Hippocampal formation (tissue), 2 donors: ENCODE results near the gene ASPRV1.
"Not testable (repeated sequence)": the region's sequence is repeated elsewhere in the genome, so short reads cannot be mapped to it uniquely, and the experiment has no call there.

Experiments
- DNase-seq, 2 donors: peaks; one replicate each; lab custom pipeline; 2025; lab: John Stamatoyannopoulos, UW

ASPRV1 gene

DNA sequence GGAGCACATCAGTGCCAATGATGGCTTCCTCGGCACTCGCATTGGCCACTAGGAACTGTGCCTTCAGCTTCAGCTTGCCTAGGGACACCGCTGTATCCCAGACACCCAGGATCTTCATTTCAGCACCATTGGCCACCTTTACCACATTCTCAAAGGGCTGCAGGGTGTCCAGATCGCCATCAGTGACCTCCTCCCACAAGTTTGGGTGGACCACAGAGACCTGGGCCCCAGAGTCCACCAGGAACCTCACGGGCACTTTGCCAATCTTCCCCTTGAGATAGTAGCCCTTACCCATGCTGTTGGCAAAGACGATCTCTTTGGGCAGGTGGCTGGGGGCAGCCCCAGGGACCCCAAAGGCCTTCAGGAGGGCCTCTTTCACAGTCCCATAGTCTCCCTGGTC is 610 bp downstream of the ASPRV1 start:
- DNase-seq, result no peak

DNA sequence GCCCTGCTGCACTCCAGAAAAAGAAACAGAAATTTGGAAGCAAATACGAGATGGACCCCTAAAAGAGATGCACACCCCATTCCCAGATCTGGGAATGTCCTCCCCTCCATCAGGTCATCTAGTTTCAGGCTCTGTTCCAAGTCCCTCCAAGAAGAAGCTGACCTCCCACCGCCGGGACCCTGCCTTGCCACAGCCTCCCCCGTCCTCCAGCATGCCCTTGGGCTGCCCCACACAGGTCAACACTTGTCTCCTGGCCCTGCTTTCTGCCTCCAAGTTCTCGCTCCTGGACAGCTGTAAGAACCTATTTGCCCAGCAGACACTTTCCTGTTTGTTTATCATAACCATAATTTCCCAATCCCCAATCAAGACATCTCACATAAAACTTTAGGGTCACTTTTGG is 2.0 kb downstream of the ASPRV1 start:
- DNase-seq, result no peak

DNA sequence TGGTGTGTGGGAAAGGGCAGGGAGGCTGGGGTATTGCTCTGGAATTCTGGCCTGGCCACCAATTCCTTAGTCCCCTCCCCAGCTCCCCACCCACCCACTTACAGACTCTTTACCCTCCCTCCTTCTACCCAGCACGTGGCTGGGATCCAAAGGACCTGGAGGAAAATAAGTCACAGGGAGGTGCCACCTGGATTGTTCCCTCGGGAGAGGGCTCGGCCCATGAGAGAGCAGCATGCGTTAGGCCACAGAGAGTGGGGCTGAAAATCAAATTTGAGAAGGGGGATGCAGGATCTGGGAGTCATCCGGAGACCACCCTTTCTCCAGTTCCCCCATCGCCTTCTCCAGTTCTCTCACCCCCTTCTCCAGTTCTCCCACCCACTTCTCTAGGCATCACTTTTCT is 3.0 kb downstream of the ASPRV1 start:
- no peak for DNase-seq

DNA sequence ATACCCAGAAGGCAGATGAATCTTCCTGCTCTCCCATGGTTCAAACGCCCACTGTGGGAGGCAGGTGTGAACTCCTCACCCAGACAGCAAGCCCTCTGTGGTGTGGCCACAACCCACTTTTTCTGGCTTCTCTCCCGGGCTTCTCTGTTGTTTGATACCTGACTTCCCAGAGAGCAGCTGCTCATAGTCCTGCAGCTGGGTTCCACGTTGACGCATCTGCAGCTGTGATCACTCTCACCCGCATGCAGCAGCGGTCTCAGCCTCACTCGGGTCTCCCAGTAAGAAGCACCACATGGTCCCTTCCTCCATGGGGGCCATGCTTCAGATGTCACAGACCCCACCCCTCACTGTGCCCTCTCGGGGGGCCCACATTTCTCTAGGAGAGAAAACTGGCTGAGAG is 3.5 kb downstream of the ASPRV1 start:
- DNase-seq, result no peak

DNA sequence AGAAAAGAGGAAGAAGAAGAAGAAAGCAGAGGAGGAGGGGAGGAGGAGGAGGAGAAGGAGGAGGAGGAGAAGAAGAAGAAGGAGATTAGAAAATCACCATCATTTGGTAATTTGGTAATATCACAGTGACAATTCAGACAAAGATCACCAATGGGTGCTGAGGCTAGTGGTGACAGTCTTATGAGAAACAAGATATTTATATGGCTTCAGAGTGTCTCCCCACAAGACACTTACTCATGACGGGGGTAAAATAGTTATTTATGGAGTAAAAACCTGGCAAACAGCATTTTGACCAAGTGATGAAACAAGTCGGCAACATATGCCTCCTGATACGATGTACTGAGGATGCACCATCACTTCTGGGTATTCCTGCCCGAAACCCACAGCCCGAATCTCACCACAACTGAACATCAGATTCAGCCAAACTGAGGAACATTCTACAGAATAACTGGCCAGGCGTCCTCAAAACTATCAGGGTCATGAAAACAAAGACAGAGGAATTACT is 4.9 kb downstream of the ASPRV1 start:
- DNase-seq, result no peak

DNA sequence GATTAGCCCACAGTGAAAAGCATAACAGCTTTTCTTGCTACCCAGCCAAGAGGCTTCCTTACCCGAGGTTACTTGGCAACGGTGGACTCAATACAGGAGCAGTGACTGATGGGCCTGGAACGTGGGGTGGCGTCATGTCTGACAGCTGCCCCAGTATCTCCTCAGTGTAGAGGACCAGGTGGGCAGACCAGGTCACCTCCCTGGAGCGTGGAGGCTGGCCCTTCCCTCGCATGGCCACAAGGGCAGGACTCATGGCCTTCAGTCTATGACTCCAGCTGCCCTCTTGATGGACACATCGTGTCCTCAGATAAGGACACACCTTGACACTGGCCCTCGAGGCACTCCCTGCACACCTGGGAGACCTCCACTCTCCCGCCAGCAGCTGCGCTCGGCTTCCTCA is 6.4 kb downstream of the ASPRV1 start:
- no peak for DNase-seq

DNA sequence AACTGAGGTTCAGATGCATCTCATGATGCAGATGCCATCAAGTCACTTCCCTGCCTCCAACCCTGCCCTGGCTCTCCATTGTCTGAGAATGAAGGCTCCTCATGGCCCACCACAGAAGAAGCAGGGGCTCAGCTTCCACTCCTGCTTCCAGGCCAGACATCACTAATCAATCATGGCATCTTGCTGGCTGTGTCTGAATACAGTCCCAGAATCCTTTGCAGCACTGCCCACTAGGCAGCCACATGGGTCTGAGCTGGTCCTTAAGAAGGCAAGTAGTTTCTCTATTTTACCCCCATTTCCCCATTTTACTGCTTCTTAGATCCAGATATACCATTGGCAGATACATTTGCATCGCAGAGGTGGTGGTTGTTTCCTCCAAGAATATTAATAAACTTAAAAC is 7.3 kb downstream of the ASPRV1 start:
- no peak for DNase-seq

DNA sequence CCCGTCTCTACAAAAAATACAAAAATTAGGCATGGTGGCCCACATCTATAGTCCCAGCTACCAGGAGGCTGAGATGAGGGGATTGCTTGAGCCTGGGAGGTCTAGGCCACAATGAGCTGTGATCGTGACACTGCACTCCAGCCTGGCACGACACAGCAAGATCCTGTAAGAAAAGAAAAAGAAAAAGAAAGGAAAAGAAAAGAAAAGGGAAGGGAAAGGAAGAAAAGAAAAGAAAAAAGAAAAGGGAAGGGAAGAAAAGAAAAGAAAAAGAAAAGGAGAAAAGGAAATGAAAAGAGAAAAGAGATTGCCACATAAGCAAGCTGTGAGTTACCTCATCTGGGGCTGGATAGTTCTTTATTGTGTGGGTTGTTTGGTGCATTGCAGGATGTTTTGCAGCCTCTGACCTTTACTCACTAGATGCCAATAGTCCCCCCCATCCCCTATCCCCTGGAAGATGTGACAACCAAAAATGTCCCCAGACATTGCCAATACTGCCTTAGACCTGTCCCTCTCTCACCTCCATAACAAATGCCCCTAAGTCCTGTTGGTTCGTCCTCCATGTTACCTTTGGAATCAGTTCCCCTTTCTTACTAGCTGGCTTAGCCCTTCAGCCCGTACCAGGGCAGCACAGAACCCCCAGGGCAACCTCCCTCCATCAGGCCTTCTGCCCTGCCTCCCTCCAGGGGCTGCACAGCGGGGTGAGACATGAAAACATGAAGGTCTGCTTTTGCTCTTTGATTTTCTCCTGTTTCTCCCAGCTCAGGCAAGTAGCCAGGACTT is 8.9 kb downstream of the ASPRV1 start:
- no peak for DNase-seq

DNA sequence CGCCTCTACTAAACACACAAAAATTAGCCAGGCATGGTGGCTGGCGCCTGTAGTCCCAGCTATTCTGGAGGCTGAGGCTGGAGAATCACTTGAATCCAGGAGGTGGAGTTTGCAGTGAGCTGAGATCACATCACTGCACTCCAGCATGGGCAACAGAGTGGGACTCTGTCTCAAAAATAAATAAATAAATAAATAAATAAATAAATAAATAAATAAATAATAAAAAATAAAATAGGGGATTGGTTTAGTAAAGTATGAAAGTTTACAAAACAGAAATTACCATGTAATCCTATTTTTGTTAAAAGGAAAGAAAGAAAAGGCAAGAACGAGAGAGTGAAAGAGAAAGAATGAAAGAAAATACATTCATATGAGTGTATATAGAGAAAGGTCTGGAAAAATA is 10.8 kb downstream of the ASPRV1 start:
- not testable (repeated sequence) for DNase-seq

DNA sequence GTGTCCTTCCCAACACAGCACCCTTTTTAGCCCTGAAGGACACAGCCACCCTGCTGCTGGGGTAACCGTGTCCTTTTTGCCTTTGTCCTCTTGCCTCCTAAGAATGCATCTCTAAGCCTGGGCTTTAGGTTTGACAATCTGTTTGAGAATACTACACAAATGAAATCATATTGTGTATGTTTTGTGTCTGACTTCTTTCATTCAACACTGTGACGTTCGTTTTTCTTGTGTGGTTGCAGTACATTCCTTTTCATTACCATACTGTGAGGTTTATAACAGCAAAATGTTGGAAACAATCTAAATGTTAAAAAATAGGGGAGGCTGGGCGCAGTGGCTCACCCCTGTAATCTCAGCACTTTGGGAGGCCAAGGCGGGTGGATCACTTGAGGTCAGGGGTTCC is 11.2 kb downstream of the ASPRV1 start:
- DNase-seq, result no peak

DNA sequence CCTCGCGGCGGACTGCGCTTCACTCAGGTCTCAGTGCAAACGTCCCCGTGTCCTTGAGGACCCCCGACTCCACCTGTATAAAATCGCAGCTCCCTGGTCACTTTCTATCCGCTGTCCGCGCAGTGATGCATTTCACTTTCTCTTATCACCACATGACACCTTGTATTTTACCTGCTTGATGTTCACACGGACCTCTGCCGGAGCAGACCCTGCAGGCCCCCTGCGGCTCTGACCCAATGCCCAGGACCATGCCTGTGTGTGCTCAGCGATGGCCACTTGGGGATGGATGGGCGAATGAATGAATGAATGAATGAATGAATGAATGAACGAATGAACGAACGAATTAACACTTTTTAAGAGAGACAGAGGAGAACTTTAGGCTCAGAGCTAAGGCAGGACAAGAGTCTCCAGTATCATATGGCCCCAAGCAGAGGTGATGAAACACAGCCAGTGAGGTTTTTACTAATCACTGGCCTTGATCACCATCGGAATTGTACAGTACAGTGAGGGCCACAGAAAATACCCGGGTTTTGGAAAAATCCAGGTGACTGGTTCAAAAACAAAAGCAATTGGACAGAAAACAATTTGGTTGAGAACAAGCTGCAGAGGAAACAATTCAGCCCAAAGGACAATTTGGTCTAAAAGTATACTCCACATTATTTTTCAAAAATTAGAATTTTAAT is 12.3 kb downstream of the ASPRV1 start:
- no peak for DNase-seq

DNA sequence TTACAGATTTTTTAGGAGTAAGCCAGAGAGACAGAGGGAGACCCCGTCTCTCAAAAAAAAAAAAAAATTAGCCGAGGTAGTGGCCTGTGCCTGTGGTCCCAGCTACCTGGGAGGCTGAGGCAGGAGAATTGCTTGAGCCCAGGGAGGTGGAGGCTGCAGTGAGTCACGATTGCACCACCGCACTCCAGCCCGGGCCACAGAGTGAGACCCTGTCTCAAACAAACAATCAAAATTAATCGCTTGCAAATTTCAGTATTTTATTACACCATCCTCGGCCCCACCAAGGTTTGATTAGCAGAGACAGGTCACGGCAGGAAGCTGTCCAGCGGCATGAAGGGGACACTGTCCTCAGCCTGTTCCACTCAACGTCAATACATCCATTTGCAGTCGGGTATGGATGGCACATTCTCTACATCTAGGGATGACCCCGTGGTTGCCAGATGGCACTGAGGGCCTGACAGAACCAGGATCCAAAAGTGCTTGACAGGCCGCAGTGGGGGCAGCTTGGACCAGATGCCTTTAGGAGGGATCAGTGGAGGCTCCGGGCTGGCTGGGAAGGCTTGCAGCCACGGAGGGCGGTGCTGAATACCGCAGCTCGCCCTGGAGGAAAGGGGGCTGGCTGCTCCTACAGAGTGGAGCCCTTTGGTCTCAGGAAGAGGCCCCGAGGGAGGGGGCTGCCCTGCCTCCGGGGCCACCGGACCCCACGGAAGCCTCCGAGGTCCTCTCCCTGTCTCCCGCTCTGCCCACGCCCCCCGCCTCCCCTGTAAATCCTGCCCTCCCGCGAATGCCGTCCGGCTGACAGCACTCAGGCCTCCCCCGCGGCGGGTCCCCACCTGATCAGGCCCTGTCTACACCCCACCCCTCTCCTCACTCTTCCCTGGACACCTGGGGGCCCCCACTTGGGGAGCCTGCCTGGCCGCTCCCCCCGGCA is 13.1 kb downstream of the ASPRV1 start:
- no peak for DNase-seq

DNA sequence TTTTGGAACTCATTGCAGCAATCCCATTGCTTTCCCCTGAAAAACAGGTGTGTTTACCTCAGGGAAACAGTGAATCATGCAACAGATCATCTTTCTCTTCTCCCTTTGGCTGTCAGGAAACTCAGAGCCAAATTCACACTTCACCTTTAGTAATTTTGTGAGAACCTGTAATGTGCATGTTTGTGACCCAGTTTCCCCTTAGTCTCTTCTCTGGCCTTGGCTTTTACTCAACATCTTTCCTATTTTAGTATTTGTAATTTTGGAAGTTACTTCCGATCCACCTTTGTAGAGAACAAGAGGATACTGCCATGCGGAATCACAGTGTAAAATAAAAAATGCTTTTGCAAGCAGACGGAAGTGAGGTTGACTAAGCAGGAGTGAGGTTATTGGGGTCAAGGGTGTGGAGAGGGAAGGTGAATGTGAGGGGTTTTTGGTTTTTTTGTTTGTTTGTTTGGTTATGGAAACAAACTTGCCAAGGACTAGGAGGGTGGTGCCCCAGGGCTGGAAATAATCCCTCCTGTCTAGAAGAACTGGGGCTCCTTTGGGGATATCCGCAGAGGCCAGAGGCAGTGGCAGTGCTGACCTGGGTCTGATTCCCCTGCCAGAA is 14.0 kb downstream of the ASPRV1 start:
- DNase-seq, result no peak

DNA sequence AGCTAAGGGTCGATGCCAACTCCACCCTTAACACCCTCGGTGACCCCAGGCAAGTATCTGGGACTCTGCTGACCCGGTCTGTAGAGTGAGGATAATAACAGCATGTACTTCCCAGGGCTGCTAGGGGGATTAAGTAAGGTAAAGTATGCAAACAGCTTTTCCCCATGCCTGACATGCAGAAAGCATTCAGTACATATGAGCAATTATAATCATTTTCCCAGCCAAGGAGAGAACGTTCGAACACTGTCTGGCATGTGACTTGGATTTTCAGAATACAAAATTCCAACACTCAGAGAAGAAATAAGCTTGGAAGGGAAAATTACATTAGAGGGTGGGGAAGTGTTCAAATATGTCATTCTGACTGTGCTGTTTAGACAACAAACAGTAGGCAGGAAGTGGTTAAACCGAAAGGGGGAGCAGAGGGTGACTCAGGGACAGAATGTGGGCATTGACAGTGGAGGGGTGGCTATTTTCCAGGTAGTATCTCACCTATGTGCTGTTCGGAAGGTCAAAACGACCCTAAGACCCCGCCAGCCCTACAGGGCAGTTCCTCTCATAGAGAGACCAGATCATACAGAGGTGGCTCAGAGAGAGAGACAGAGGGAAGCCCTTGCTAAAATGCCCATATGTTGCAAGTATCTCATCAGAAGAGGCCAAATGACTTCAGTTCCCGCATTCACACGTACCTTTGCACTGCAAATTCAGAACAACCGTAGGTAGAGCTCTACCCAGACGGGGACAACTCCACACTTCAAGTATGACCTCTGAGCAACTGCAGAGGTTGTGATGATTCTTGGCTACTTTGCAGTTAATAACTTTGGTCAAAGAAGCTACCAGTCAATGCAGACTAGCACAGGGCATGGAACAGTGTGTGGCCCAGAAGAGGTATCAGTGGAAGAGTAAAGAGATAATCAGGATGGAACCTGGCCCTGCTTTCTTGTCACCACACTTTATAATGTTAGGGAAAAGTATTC is 14.8 kb downstream of the ASPRV1 start:
- DNase-seq, result no peak

DNA sequence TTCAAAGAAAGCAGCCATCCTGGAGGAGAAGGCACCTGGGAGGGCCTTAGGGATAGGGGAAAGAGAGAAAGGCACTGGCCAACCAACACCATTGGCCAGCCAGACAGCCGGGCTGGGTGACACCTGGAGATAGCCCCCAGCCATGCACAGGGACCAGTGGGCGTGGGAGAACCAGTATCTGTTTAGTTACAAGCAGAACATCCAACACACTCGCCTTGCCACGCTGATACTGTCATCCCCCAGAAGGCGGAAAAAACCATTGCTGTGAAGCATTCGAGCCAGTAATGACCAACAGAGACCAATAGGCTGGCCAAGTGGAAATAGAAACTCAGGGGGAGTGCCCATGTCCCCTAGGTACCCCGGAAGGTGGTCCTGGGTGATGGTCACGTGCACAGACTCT is 15.5 kb downstream of the ASPRV1 start:
- DNase-seq, result no peak

DNA sequence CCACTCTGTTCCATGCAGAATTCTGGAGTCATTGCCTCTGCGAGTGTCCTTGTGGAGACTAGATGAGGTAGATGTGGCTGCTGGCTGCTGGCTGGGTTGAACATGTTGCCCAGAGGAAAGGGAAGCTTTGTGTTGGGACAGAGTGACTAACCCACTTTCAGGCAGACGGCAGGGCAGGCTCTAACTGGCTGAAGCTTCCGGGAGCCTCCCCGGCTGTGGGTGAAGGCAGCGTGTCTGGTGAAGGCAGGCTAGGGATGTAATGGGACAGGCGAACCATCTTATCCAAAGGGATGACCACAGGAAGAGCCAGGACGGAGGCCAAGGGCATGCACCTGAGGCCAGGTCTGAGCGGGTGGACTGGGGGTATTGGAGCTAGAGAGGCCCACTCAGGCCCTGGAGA is 16.0 kb downstream of the ASPRV1 start:
- no peak for DNase-seq

DNA sequence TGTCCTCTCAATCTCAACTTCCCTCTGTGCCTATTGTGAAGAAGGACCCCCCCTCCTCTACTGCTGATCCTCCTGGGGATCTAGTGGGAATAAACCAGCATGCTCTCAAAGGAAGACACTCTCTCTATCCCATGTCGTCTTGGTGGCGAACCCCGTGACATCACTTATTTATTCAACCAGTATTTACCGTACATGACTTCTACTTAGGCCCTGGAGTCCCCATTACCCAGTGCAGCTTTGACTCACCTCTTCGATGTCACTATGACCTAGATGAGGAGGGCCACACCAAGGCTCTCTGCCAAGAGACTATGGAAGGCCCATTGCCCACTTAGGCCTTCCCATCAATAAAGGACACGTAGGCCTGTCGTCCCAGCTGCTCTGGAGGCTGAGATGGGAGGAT is 16.7 kb downstream of the ASPRV1 start:
- DNase-seq, result no peak

DNA sequence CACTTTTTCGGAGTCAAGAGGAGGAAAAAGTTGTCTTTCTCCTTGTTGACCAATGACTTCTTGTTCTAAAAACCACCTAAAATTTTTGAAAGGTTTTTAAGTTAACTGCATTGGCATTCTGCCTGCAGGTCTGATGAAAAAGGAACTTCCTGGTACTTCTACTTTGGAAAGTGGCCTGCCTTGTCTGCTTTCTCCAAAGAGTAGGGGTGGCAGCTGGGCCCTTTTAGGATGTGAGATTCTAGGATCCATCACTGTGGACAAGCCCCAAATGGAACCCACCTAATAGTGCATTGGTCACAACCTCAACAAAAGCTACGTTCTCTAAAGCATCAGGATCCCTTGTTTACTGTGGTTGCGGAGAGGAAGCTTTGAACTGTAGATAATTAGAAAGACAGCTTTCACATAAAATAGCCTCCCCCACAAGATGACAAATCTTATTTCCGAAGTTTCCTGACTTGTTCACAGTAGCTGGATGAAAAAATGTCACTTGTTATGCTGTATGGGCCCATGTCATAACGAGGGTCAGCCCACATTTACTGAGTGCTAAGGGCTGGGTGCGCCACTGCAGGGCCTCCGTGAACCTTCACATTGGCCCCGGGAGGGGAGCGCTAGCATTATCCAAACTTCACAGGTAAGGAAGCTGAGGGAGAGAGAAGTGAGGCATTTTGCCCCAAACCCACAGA is 17.4 kb downstream of the ASPRV1 start:
- DNase-seq, result no peak

DNA sequence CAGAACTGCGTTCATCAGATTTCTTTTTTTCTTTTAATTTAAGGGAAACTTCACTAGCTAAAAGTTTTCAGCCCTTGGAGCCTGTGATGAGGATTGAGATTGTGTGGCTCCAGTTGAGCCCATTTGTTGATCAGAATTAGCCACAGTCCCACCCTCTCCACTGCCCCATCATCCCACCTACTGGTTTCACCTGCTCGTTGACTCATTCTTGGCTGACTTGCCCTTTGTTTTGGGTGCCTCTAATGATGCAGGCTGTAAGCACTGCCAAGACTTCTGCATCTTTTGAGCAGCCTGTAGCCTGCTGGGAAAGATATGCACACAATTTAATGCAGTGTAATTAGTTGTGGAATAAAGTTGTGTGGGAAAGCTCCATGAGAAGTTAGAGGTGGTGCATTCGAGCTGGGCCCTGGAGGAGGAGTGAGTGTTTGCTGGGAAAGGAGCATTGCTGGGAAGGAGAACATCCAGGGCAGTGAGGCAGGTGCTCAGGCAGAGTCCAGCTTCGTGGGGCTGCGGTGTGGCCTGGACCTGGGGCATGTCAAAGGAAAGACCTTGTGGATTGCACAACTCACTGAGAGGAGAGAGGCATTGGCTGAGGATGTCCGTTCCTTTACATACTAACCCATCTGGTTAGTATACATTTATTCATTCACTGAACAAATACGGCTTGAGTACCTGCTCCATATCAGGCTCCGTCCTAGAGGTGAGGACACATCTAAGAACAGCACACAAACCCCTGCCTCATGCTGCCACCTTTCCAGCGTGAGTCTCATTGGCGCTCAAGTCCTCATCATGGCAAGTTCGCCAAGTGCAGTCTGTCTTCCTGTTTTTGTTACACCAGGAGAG is 18.2 kb downstream of the ASPRV1 start:
- no peak for DNase-seq
